Activated CD4-positive, alpha-beta memory T cell treated with anti-CD3 and anti-CD28 coated beads for 36 hours (primary cell): Measurements from ENCODE around the gene NFATC1. TPM values are rescaled to one million over a fixed set of nuclear protein-coding genes. Genes with fewer than 3 reads are reported as not detected.
A peak's percentile ranks its signal among the peaks of the same experiment; 100 is the strongest.

ENCODE experiments used
- CTCF ChIA-PET: fragments of 350-600 bp; sonication (Branson Sonifier 250); formaldehyde crosslinking; loops from one replicate; lab custom pipeline; 2021; ENCODE audit warnings: antibody characterized with exemption, inconsistent platforms; lab: Charles Lee
- POLR2A ChIA-PET: fragments of 350-600 bp; sonication (Branson Sonifier 250); formaldehyde crosslinking; loops from one replicate; lab custom pipeline; 2021; ENCODE audit warnings: antibody characterized with exemption; lab: Charles Lee
- DNase-seq: peaks from one replicate; pipeline ENCODE4 v3.0.0-alpha.2; 2020
- H3K27ac Mint-ChIP-seq: one replicate; pipeline ENCODE4 v1.8.0; 2021; ENCODE audit warnings: mixed read lengths
- H3K27me3 Mint-ChIP-seq: one replicate; pipeline ENCODE4 v1.8.0; 2021; ENCODE audit warnings: mixed read lengths
- H3K36me3 Mint-ChIP-seq: one replicate; pipeline ENCODE4 v1.8.0; 2021; ENCODE audit warnings: mixed read lengths
- H3K4me1 Mint-ChIP-seq: one replicate; pipeline ENCODE4 v1.8.0; 2021; ENCODE audit warnings: low read depth, mixed read lengths
- H3K4me3 Mint-ChIP-seq: one replicate; pipeline ENCODE4 v1.8.0; 2021; ENCODE audit warnings: mild to moderate bottlenecking, mixed read lengths
- H3K9me3 Mint-ChIP-seq: one replicate; pipeline ENCODE4 v1.8.0; 2021; ENCODE audit warnings: mixed read lengths
- intact Hi-C: fragments of 100-400 bp; cut with micrococcal nuclease; formaldehyde crosslinking; loops from one replicate; pipeline ENCODE4 v1.15.1; 2023
- total RNA-seq, 2 experiments: library from RNA; stranded (reverse); gene quantifications; one replicate each; pipeline ENCODE4 v1.2.3, GENCODE V29; 2021

Gene NFATC1
- total RNA-seq, 2 experiments from 2014 or later = 83.7 to 85.4 TPM

DNA sequence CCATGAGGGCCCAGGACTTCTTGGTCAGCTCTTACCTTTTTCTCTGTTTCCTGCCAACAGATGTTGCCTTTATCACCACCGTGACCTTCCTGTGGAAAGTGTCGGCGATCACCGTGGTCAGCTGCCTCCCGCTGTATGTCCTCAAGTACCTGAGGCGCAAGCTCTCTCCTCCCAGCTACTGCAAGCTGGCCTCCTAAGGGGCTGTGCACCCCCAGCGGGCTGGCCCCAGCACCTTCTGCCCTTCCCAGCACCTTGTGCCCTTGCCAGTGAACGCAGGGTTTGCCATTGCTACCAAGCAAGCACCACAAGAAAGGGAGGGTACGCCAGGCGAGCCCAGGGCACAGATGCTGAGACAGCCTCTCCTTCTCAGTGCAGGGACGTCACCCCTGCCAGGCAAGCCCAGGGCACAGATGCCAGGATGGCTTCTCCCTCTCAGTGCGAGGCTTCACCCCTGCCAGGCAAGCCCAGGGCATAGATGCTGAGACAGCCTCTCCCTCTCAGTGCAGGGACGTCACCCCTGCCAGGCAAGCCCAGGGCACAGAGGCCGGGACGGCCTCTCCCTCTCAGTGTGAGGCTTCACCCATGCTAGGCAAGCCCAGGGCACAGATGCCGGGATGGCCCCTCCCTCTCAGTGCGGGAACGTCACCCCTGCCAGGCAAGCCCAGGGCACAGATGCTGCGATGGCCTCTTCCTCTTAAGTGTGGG is 18.4 kb upstream of the NFATC1 start:
- Mint-ChIP-seq H3K4me3 (no peak overlapping the region), H3K4me1 (peaks cover 15% of the 10 kb centered on the region), H3K27me3 (no peaks in the 10 kb centered on the region), H3K27ac (no peak overlapping the region), H3K9me3 (no peaks in the 10 kb centered on the region), H3K36me3 (peaks cover 5% of the 10 kb centered on the region)
- DNase-seq = no peak
- ChIA-PET CTCF (interaction anchor here (0.6 to 7.0 kb wide), 7 partner anchors 12 to 270 kb away, joined by 3 to 176 read pairs (median 15); no protein-coding TSS in a partner anchor), POLR2A (no interaction called here)
- intact Hi-C loops = no loop called here

GRCh38 chr18:79378536-79379250 is 17.0 kb upstream of the NFATC1 start:
- intact Hi-C loops = loop anchor here (1.0 to 2.0 kb wide), 3 partner anchors 16 to 266 kb away; partner anchors contain the start of gene NFATC1
- ChIA-PET POLR2A (no interaction called here), CTCF (interaction anchor here (0.6 to 7.0 kb wide), 19 partner anchors 10 to 306 kb away, joined by 3 to 176 read pairs (median 6); no protein-coding TSS in a partner anchor)
- no peaks in the 10 kb centered on the region for H3K9me3 Mint-ChIP-seq
- no peak overlapping the region for H3K27ac Mint-ChIP-seq
- H3K4me3 Mint-ChIP-seq = no peak overlapping the region
- no peaks in the 10 kb centered on the region for H3K27me3 Mint-ChIP-seq
- peak; percentile 90 for DNase-seq
- H3K36me3 Mint-ChIP-seq = peaks cover 5% of the 10 kb centered on the region
- H3K4me1 Mint-ChIP-seq = peaks cover 15% of the 10 kb centered on the region

DNA sequence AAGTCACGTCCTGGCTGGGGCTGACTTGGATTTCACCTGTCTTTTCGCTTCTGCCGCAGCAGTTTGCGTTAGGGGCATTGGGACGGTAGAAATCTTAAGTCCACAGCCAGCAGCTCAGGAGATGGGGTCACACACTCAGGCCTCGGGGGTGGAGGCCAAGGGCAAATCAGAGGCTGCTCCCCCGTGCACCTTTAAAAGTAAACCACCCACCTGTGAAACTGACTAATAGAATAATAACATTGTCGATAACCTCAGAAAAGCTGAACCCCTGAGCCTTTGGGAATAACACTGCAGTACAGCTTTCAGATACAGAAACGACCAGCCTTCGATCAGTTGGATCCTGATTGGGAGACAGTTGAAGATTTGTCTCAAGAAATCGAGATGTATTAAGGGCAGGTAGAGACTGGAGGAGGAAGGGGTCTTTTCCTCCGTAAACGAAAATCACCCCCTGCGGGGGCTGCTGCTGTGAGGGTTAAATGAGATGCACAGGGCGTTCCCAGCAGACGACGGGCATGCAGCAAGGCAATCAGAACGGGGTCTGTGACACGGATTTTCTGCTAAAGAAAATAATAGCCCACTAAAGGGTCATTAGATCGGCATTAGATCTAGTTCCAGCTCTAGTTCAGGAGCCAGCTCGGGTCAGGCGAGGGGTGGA is 16.4 kb upstream of the NFATC1 start:
- no peak for DNase-seq
- intact Hi-C loops = loop anchor here (1.0 to 2.0 kb wide), 3 partner anchors 15 to 265 kb away; partner anchors contain the start of gene NFATC1
- H3K27ac Mint-ChIP-seq = no peak overlapping the region

GRCh38 chr18:79379931-79380815 is 15.6 kb upstream of the NFATC1 start:
- H3K4me1 Mint-ChIP-seq = peaks cover 15% of the 10 kb centered on the region
- no peak for DNase-seq
- no peaks in the 10 kb centered on the region for H3K27me3 Mint-ChIP-seq
- no peaks in the 10 kb centered on the region for H3K9me3 Mint-ChIP-seq
- no peak overlapping the region for H3K4me3 Mint-ChIP-seq
- H3K36me3 Mint-ChIP-seq = peaks cover 1% of the 10 kb centered on the region
- intact Hi-C loops = loop anchor here (1.0 to 2.0 kb wide), 3 partner anchors 15 to 264 kb away; partner anchors contain the start of gene NFATC1
- ChIA-PET POLR2A (interaction anchor here (1.0 kb wide), 1 partner anchor 144 kb away, joined by 3 read pairs; no protein-coding TSS in a partner anchor), CTCF (interaction anchor here (0.7 to 7.0 kb wide), 23 partner anchors 9 to 293 kb away, joined by 3 to 176 read pairs (median 6); partner anchors contain the start of gene NFATC1)
- no peak overlapping the region for H3K27ac Mint-ChIP-seq

More for the DNA sequence above, 16.4 kb upstream of the NFATC1 start:
- POLR2A ChIA-PET = no interaction called here
- H3K27me3 Mint-ChIP-seq = no peaks in the 10 kb centered on the region
- H3K9me3 Mint-ChIP-seq = no peaks in the 10 kb centered on the region
- H3K4me3 Mint-ChIP-seq = no peak overlapping the region
- CTCF ChIA-PET = interaction anchor here (0.7 to 7.0 kb wide), 16 partner anchors 10 to 280 kb away, joined by 3 to 176 read pairs (median 8); partner anchors contain the start of gene NFATC1
- H3K4me1 Mint-ChIP-seq = peaks cover 15% of the 10 kb centered on the region
- peaks cover 5% of the 10 kb centered on the region for H3K36me3 Mint-ChIP-seq

GRCh38 chr18:79380816-79381806 is 14.6 kb upstream of the NFATC1 start:
- peak; percentile 82 for DNase-seq
- ChIA-PET CTCF (interaction anchor here (0.6 to 7.0 kb wide), 21 partner anchors 8 to 322 kb away, joined by 3 to 176 read pairs (median 4); partner anchors contain the start of gene NFATC1), POLR2A (interaction anchor here (1.0 kb wide), 1 partner anchor 143 kb away, joined by 3 read pairs; no protein-coding TSS in a partner anchor)
- Mint-ChIP-seq H3K4me3 (no peak overlapping the region), H3K9me3 (no peaks in the 10 kb centered on the region), H3K27ac (no peak overlapping the region), H3K36me3 (peaks cover 1% of the 10 kb centered on the region), H3K4me1 (peaks cover 15% of the 10 kb centered on the region), H3K27me3 (no peaks in the 10 kb centered on the region)
- intact Hi-C loops = no loop called here

DNA sequence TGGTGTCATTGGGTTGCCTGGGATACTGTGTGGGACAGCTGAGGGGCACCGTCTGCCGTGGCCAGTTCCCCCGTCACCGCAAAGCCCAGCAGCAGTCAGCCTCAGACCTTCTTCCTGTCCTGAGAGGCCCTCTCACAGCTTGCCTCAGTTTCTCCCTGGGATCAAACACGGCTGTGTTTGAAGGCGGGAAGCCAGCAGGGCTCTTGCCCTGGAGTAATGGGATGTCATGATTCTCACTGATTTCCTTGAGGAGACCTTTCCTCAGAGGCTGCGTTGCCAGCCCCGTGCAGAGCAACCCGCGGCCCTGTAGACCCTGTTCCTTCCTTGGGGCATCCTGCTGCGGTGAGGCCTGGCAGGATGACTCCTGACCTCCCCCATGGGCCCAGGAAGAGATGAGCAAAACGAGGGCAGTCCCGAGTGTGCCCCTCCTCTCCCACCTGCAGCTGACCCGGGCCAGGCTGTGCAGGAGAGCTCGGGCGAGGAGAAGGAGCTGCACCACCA is 13.9 kb upstream of the NFATC1 start:
- no peaks in the 10 kb centered on the region for H3K9me3 Mint-ChIP-seq
- H3K27ac Mint-ChIP-seq = no peak overlapping the region
- ChIA-PET CTCF (interaction anchor here (0.6 to 7.0 kb wide), 7 partner anchors 8 to 321 kb away, joined by 3 to 176 read pairs (median 4); no protein-coding TSS in a partner anchor), POLR2A (no interaction called here)
- no peak overlapping the region for H3K4me3 Mint-ChIP-seq
- peaks cover 1% of the 10 kb centered on the region for H3K36me3 Mint-ChIP-seq
- peaks cover 15% of the 10 kb centered on the region for H3K4me1 Mint-ChIP-seq
- H3K27me3 Mint-ChIP-seq = no peaks in the 10 kb centered on the region
- no peak for DNase-seq
- intact Hi-C loops = no loop called here

- no peak overlapping the region for H3K4me3 Mint-ChIP-seq
- DNase-seq = no peak
- H3K27me3 Mint-ChIP-seq = no peaks in the 10 kb centered on the region
- CTCF ChIA-PET = interaction anchor here (1.2 to 7.0 kb wide), 3 partner anchors 11 to 262 kb away, joined by 4 to 176 read pairs (median 89); no protein-coding TSS in a partner anchor
- H3K27ac Mint-ChIP-seq = no peak overlapping the region
- POLR2A ChIA-PET = no interaction called here
- intact Hi-C loops = no loop called here
- peaks cover 15% of the 10 kb centered on the region for H3K4me1 Mint-ChIP-seq
- no peaks in the 10 kb centered on the region for H3K9me3 Mint-ChIP-seq
- peaks cover 1% of the 10 kb centered on the region for H3K36me3 Mint-ChIP-seq
Measured at GRCh38 chr18:79382681-79383387, 12.9 kb upstream of the NFATC1 start.

DNA sequence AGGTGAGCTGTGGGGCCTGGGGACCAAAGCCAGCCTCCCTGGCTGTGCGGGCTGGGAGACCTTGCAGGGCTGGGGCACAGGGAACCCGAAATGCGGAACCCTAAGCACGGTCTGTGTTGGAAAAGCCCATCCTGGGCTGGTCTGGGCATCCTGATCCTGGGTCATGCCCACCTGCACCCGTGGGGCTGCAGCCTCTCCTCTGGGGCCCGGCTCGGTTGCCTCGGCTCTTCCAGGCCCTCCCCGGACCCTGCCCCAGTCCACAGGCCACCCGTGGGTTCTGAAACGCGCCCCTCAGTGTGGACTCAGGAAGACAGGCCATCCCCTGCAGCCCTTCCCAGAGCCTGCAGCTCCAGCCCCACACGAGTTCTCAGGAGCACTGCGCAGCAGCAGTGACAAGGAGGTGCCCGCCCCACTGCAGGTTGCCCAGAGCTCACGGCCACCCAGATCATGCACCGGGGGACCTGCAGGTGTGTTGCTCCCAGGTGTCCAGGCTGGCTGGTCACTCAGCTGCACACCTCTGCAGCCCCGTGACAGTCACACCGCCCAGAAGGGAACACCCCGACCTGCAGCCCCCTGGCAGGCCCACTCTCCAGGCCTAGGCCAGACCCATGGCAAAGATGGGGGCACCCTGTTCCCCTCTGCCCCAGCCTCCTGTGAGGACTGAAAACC is 12.2 kb upstream of the NFATC1 start:
- Mint-ChIP-seq H3K9me3 (no peaks in the 10 kb centered on the region), H3K36me3 (peaks cover 1% of the 10 kb centered on the region), H3K27ac (no peak overlapping the region), H3K4me1 (peaks cover 10% of the 10 kb centered on the region), H3K27me3 (no peaks in the 10 kb centered on the region), H3K4me3 (no peak overlapping the region)
- no peak for DNase-seq
- ChIA-PET CTCF (interaction anchor here (6.0 kb wide), 1 partner anchor 261 kb away, joined by 89 read pairs; no protein-coding TSS in a partner anchor), POLR2A (no interaction called here)
- intact Hi-C loops = no loop called here

GRCh38 chr18:79384151-79384807 is 11.5 kb upstream of the NFATC1 start:
- CTCF ChIA-PET = interaction anchor here (0.8 to 1.2 kb wide), 2 partner anchors 21 to 146 kb away, joined by 3 read pairs; no protein-coding TSS in a partner anchor
- Mint-ChIP-seq H3K36me3 (no peaks in the 10 kb centered on the region), H3K9me3 (no peaks in the 10 kb centered on the region), H3K27ac (no peak overlapping the region), H3K27me3 (peaks cover 3% of the 10 kb centered on the region), H3K4me1 (peaks cover 3% of the 10 kb centered on the region), H3K4me3 (no peak overlapping the region)
- intact Hi-C loops = no loop called here
- no peak for DNase-seq
- POLR2A ChIA-PET = no interaction called here
